Large intestine (tissue), 3 donors: Measurements from ENCODE around the gene PLCB1. TPM values are rescaled to one million over a fixed set of nuclear protein-coding genes. Genes with fewer than 3 reads are reported as not detected.

Experiments
- DNase-seq, 2 donors: peaks; one replicate each; pipeline versions ENCODE4 v3.0.0 to v3.0.0-alpha.2; 2013
- H3K27ac ChIP-seq: one replicate; pipeline ENCODE4 v1.5.1; 2013; ENCODE audit warnings: low read length
- H3K27me3 ChIP-seq: 2 replicates; pipeline ENCODE4 v1.6.1; 2013; ENCODE audit warnings: low read length; ENCODE audit not compliant: control insufficient read depth, insufficient read depth
- H3K36me3 ChIP-seq: 2 replicates; pipeline ENCODE4 v1.6.1; 2013; ENCODE audit warnings: low read length; ENCODE audit not compliant: control insufficient read depth, insufficient read depth
- H3K4me1 ChIP-seq: one replicate; pipeline ENCODE4 v1.6.1; 2013; ENCODE audit warnings: low read length; ENCODE audit not compliant: control insufficient read depth, insufficient read depth
- H3K4me3 ChIP-seq: one replicate; pipeline ENCODE4 v1.5.1; 2013; ENCODE audit warnings: low read length
- H3K9me3 ChIP-seq: one replicate; pipeline ENCODE4 v1.6.1; 2013; ENCODE audit warnings: mild to moderate bottlenecking, low read depth, low read length, moderate library complexity; ENCODE audit not compliant: control insufficient read depth
- WGBS: methylation state at CpG from one replicate; pipeline ENCODE4 v1.1.5; 2013; ENCODE audit warnings: low lambda C conversion rate; ENCODE audit not compliant: insufficient coverage; 5-methylcytosine and 5-hydroxymethylcytosine counted together
- polyA plus RNA-seq: library from polyadenylated mRNA; unstranded; fragments of 120-200 nt; gene quantifications from one replicate; pipeline ENCODE4 v1.2.1, GENCODE V29; 2013

Gene PLCB1
- polyA plus RNA-seq, 1 donor, result 7.4 TPM

GRCh38 chr20:8398263-8399051 is 266.4 kb downstream of the PLCB1 start:
- WGBS, result 94% methylated on average over 3 of the region's 6 CpGs
- Histone ChIP-seq H3K4me1 (no peaks in the 10 kb centered on the region), H3K27ac (no peak overlapping the region)

GRCh38 chr20:8399947-8400346 is 267.9 kb downstream of the PLCB1 start:
- no peak for DNase-seq

More at GRCh38 chr20:8398263-8399051, 266.4 kb downstream of the PLCB1 start:
- H3K36me3 ChIP-seq, result no peaks in the 10 kb centered on the region
- H3K4me3 ChIP-seq, result no peak overlapping the region
- H3K27me3 ChIP-seq, result no peaks in the 10 kb centered on the region
- no peak for DNase-seq
- no peaks in the 10 kb centered on the region for H3K9me3 ChIP-seq

GRCh38 chr20:8400486-8400885 is 268.4 kb downstream of the PLCB1 start:
- H3K4me3 ChIP-seq, result no peak overlapping the region
- no peaks in the 10 kb centered on the region for H3K36me3 ChIP-seq
- DNase-seq, result no peak
- H3K9me3 ChIP-seq, result no peaks in the 10 kb centered on the region
- H3K27ac ChIP-seq, result no peak overlapping the region
- H3K27me3 ChIP-seq, result no peaks in the 10 kb centered on the region
- no CpG with 5 or more reads among the region's 3 CpGs for WGBS
- no peaks in the 10 kb centered on the region for H3K4me1 ChIP-seq

More at GRCh38 chr20:8399947-8400346, 267.9 kb downstream of the PLCB1 start:
- no peaks in the 10 kb centered on the region for H3K9me3 ChIP-seq
- no peak overlapping the region for H3K4me3 ChIP-seq
- no peaks in the 10 kb centered on the region for H3K27me3 ChIP-seq
- no peaks in the 10 kb centered on the region for H3K4me1 ChIP-seq
- no peaks in the 10 kb centered on the region for H3K36me3 ChIP-seq
- H3K27ac ChIP-seq, result no peak overlapping the region

- H3K27ac ChIP-seq, result no peak overlapping the region
- H3K9me3 ChIP-seq, result no peaks in the 10 kb centered on the region
- no peaks in the 10 kb centered on the region for H3K27me3 ChIP-seq
- DNase-seq, result no peak
- no peaks in the 10 kb centered on the region for H3K36me3 ChIP-seq
- no peaks in the 10 kb centered on the region for H3K4me1 ChIP-seq
- no peak overlapping the region for H3K4me3 ChIP-seq
These were observed 269.5 kb downstream of the PLCB1 start for GRCh38 chr20:8401556-8401955.

- Histone ChIP-seq H3K4me1 (no peaks in the 10 kb centered on the region), H3K9me3 (no peaks in the 10 kb centered on the region), H3K36me3 (no peaks in the 10 kb centered on the region), H3K27ac (no peak overlapping the region), H3K4me3 (no peak overlapping the region), H3K27me3 (no peaks in the 10 kb centered on the region)
- WGBS, result no CpG with 5 or more reads among the region's 1 CpG
- no peak for DNase-seq
These were observed 270.7 kb downstream of the PLCB1 start for GRCh38 chr20:8402798-8403197.

- Histone ChIP-seq H3K27me3 (no peaks in the 10 kb centered on the region), H3K9me3 (no peaks in the 10 kb centered on the region), H3K4me1 (no peaks in the 10 kb centered on the region), H3K27ac (no peak overlapping the region), H3K36me3 (no peaks in the 10 kb centered on the region), H3K4me3 (no peak overlapping the region)
- 50% methylated on average over 2 of the region's 6 CpGs for WGBS
- no peak for DNase-seq
These were observed 273.0 kb downstream of the PLCB1 start for GRCh38 chr20:8404912-8405635.

- H3K27ac ChIP-seq, result no peak overlapping the region
- no peaks in the 10 kb centered on the region for H3K9me3 ChIP-seq
- H3K27me3 ChIP-seq, result no peaks in the 10 kb centered on the region
- no peaks in the 10 kb centered on the region for H3K36me3 ChIP-seq
- no CpG with 5 or more reads among the region's 1 CpG for WGBS
- H3K4me3 ChIP-seq, result no peak overlapping the region
- no peaks in the 10 kb centered on the region for H3K4me1 ChIP-seq
- no peak for DNase-seq
These were observed 274.3 kb downstream of the PLCB1 start for GRCh38 chr20:8406391-8406790.

- Histone ChIP-seq H3K27me3 (no peaks in the 10 kb centered on the region), H3K27ac (no peak overlapping the region), H3K4me3 (no peak overlapping the region), H3K4me1 (no peaks in the 10 kb centered on the region), H3K9me3 (no peaks in the 10 kb centered on the region), H3K36me3 (no peaks in the 10 kb centered on the region)
- 80% methylated on average over 1 of the region's 4 CpGs for WGBS
- no peak for DNase-seq
These were observed 276.7 kb downstream of the PLCB1 start for GRCh38 chr20:8408587-8409307.

GRCh38 chr20:8413691-8414090 is 281.6 kb downstream of the PLCB1 start:
- Histone ChIP-seq H3K27ac (no peak overlapping the region), H3K36me3 (no peaks in the 10 kb centered on the region), H3K27me3 (no peaks in the 10 kb centered on the region), H3K9me3 (no peaks in the 10 kb centered on the region), H3K4me1 (no peaks in the 10 kb centered on the region), H3K4me3 (no peak overlapping the region)
- no peak for DNase-seq
- no CpG with 5 or more reads among the region's 2 CpGs for WGBS

GRCh38 chr20:8414586-8415274 is 282.7 kb downstream of the PLCB1 start:
- Histone ChIP-seq H3K27ac (no peak overlapping the region), H3K27me3 (no peaks in the 10 kb centered on the region), H3K9me3 (no peaks in the 10 kb centered on the region), H3K4me1 (no peaks in the 10 kb centered on the region), H3K4me3 (no peak overlapping the region), H3K36me3 (no peaks in the 10 kb centered on the region)
- no peak for DNase-seq
